Panc1 (cell line): ENCODE data around the gene KMT2A. TPM values are rescaled to one million over a fixed set of nuclear protein-coding genes. Genes with fewer than 3 reads are reported as not detected.

Experiments
- ATAC-seq: fragments of 200-7000 bp; cut with Tn5 transposase; 2 replicates; pipeline ENCODE4 v1.9.1; 2020; ENCODE audit warnings: mild to moderate bottlenecking, moderate library complexity
- BruUV-seq: library from RNA; stranded (reverse); fragments of 400-500 nt; replicated peaks from 2 replicates; lab custom pipeline; 2021; lab: Mats Ljungman, UMichigan
- CTCF ChIA-PET: fragments of 300-600 bp; sonication (Branson Sonifier 250); formaldehyde crosslinking; loops from one replicate; lab custom pipeline; 2022; ENCODE audit warnings: antibody characterized with exemption; lab: Charles Lee
- POLR2A ChIA-PET: fragments of 300-600 bp; sonication (Branson Sonifier 250); formaldehyde crosslinking; loops from one replicate; lab custom pipeline; 2022; ENCODE audit warnings: antibody characterized with exemption; lab: Charles Lee
- DNase-seq: peaks from one replicate; pipeline ENCODE4 v3.0.0-alpha.2; 2010; ENCODE audit warnings: low read depth, low spot score
- H3K27ac ChIP-seq: 2 replicates; pipeline ENCODE4 v1.5.1; 2011; ENCODE audit warnings: mild to moderate bottlenecking, low read length, inconsistent platforms
- H3K27me3 ChIP-seq: fragments of 200-500 bp; sonication (Bioruptor generic); 2 replicates; pipeline ENCODE4 v1.6.0; 2014; ENCODE audit warnings: low read length, inconsistent platforms; ENCODE audit not compliant: control insufficient read depth, insufficient read depth
- H3K36me3 ChIP-seq: fragments of 200-500 bp; sonication (Bioruptor generic); 2 replicates; pipeline ENCODE4 v1.5.1; 2014; ENCODE audit warnings: inconsistent platforms, mild to moderate bottlenecking, low read length, moderate library complexity; ENCODE audit not compliant: control insufficient read depth, insufficient read depth
- H3K4me1 ChIP-seq: 2 replicates; pipeline ENCODE4 v1.5.1; 2011; ENCODE audit warnings: inconsistent platforms, mild to moderate bottlenecking, low read length, moderate library complexity; ENCODE audit not compliant: control insufficient read depth, insufficient read depth
- H3K4me3 ChIP-seq, 2 experiments: 2 replicates each; pipeline ENCODE4 v1.5.1; 2011 to 2012; ENCODE audit warnings: low read depth in 2 of 2, low read length in 2 of 2, mild to moderate bottlenecking in 2 of 2, inconsistent platforms in 1 of 2, moderate library complexity in 1 of 2
- H3K9me3 ChIP-seq: fragments of 200-500 bp; sonication (Bioruptor generic); 2 replicates; pipeline ENCODE4 v1.5.1; 2014; ENCODE audit warnings: low read depth, mild to moderate bottlenecking, inconsistent platforms, low read length, moderate library complexity; ENCODE audit not compliant: control insufficient read depth, insufficient read depth
- POLR2AphosphoS5 ChIP-seq: IDR thresholded peaks from 2 replicates; pipeline ENCODE4 v1.6.1; 2012; ENCODE audit warnings: mild to moderate bottlenecking, low read depth, low read length, moderate library complexity
- SIN3A ChIP-seq: IDR thresholded peaks from 2 replicates; pipeline ENCODE4 v1.6.1; 2012; ENCODE audit warnings: low read depth, mild to moderate bottlenecking, low read length, moderate library complexity, borderline replicate concordance; ENCODE audit not compliant: insufficient read depth
- TCF7L2 ChIP-seq: IDR thresholded peaks from 2 replicates; pipeline ENCODE4 v1.6.1; 2011; ENCODE audit warnings: mild to moderate bottlenecking, low read depth, low read length, inconsistent platforms
- in situ Hi-C: cut with HindIII; loops from 2 replicates; pipeline ENCODE4 v1.10.0; 2016; ENCODE audit warnings: low sequenced_read_pairs, low pct_unique_long_range_greater_than_20kb
- intact Hi-C: fragments of 100-400 bp; cut with micrococcal nuclease; formaldehyde crosslinking; loops from one replicate; pipeline ENCODE4 v1.10.0; 2022; ENCODE audit not compliant: unreplicated experiment
- total RNA-seq: library from RNA; stranded (reverse); gene quantifications from one replicate; pipeline ENCODE4 v1.2.1, GENCODE V29; 2021; ENCODE audit not compliant: unreplicated experiment
- TF ChIP-seq, protein P1 (sequence below): fragments of 450-650 bp; IDR thresholded peaks from 2 replicates; pipeline ENCODE4 v1.5.1; 2017; ENCODE audit warnings: mild to moderate bottlenecking
- TF ChIP-seq, protein P2 (sequence below), 2 experiments: IDR thresholded peaks; 2 replicates each; pipeline ENCODE4 v1.6.1; 2011 to 2012; ENCODE audit warnings: low read depth in 2 of 2, control low read depth in 1 of 2, low read length in 1 of 2, mild to moderate bottlenecking in 1 of 2, moderate library complexity in 1 of 2; ENCODE audit not compliant: insufficient read depth in 1 of 2

The KMT2A gene
- total RNA-seq, 1 experiment from 2014 or later, result 139 TPM

DNA sequence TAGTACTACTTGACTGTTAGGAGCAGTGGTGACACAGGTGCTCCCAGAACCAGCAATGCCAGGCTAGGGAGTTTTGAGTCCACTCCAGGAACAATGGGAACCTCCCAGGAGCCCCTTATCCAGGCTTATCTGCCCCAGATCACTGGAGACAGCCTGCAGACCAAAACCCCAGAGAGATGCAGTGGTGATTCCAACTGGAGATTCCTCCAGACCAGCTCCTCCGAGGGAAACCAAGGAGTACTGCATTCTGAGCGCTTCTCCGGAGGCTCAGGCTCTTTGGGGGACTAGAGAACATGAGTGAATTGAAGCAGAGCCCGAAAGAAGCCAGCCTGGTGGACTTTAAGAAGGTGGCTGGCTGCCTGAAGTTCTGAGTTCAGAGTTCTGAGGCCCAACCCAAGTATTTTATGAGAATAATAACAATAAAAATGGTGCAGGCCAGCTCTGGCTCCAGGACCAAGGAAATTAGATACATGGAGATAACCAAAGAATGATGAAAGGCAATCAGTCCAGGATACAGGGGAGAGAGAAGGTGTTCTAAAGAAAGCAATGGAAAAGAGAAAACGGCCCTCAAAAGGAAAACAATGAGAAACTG lies 93.4 kb downstream of the KMT2A start:
- Histone ChIP-seq H3K9me3 (no peaks in the 10 kb centered on the region), H3K27ac (0 out of 2 replicates have a peak overlapping the region, but pooled peaks have one; percentile 5), H3K27me3 (no peaks in the 10 kb centered on the region), H3K4me1 (peaks cover 21% of the 10 kb centered on the region), H3K4me3 (peak overlapping the region; percentile 62 to 67; a peak in 3 of 4 replicates), H3K36me3 (peaks cover 4% of the 10 kb centered on the region; the same call in 1 of the 2 replicates)
- in situ Hi-C loops, result loop anchor here (5.0 kb wide), 1 partner anchor 48 kb away; no protein-coding TSS in a partner anchor
- DNase-seq (no peak), ATAC-seq (no peak)
- POLR2A ChIA-PET, result no interaction called here
- CTCF ChIA-PET, result interaction anchor here (1.0 kb wide), 1 partner anchor 35 kb away, joined by 4 read pairs; no protein-coding TSS in a partner anchor
- BruUV-seq, result no TSS peak
- TF ChIP-seq SIN3A (no peak), TCF7L2 (no peak), POLR2AphosphoS5 (no peak)
- TF ChIP-seq, protein P1, sequence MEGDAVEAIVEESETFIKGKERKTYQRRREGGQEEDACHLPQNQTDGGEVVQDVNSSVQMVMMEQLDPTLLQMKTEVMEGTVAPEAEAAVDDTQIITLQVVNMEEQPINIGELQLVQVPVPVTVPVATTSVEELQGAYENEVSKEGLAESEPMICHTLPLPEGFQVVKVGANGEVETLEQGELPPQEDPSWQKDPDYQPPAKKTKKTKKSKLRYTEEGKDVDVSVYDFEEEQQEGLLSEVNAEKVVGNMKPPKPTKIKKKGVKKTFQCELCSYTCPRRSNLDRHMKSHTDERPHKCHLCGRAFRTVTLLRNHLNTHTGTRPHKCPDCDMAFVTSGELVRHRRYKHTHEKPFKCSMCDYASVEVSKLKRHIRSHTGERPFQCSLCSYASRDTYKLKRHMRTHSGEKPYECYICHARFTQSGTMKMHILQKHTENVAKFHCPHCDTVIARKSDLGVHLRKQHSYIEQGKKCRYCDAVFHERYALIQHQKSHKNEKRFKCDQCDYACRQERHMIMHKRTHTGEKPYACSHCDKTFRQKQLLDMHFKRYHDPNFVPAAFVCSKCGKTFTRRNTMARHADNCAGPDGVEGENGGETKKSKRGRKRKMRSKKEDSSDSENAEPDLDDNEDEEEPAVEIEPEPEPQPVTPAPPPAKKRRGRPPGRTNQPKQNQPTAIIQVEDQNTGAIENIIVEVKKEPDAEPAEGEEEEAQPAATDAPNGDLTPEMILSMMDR, result no peak
- TF ChIP-seq, protein P2, sequence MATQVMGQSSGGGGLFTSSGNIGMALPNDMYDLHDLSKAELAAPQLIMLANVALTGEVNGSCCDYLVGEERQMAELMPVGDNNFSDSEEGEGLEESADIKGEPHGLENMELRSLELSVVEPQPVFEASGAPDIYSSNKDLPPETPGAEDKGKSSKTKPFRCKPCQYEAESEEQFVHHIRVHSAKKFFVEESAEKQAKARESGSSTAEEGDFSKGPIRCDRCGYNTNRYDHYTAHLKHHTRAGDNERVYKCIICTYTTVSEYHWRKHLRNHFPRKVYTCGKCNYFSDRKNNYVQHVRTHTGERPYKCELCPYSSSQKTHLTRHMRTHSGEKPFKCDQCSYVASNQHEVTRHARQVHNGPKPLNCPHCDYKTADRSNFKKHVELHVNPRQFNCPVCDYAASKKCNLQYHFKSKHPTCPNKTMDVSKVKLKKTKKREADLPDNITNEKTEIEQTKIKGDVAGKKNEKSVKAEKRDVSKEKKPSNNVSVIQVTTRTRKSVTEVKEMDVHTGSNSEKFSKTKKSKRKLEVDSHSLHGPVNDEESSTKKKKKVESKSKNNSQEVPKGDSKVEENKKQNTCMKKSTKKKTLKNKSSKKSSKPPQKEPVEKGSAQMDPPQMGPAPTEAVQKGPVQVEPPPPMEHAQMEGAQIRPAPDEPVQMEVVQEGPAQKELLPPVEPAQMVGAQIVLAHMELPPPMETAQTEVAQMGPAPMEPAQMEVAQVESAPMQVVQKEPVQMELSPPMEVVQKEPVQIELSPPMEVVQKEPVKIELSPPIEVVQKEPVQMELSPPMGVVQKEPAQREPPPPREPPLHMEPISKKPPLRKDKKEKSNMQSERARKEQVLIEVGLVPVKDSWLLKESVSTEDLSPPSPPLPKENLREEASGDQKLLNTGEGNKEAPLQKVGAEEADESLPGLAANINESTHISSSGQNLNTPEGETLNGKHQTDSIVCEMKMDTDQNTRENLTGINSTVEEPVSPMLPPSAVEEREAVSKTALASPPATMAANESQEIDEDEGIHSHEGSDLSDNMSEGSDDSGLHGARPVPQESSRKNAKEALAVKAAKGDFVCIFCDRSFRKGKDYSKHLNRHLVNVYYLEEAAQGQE (IDR thresholded peaks at IDR 0.05; ENCODE audit: insufficient read depth in 1 of 2, low read depth in 2 of 2, low read length in 1 of 2), result no peak
- intact Hi-C loops, result loop anchor here (5.0 kb wide), 1 partner anchor 38 kb away; the partner anchor contains the start of gene IFT46

DNA sequence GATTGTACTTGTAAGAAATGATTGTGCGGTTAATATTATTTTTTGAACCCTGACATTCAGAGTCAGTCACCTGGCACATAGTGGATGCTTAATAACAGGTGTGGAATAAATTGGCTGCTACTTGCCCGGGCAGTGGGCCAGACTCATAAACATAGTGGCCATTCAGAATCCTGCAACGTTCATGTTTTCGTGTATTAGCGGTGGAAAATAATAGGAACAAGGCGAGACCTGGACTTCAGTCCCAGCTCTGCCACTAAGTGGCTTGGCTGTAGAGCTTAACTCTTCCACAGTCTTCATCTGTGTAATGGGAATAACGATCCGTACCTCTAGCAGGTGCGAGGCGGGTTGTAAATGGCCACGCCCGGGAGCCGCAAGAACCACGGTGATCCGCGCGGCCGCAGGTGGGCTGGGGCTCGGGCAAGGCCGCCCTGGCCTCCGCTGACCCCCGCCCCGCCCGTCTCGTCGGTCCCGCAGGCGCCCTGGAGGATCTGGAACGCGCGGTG lies 93.9 kb downstream of the KMT2A start:
- no peak; the same call in none of the 2 replicates for ATAC-seq
- Histone ChIP-seq H3K36me3 (no peaks in the 10 kb centered on the region), H3K9me3 (no peaks in the 10 kb centered on the region), H3K27ac (peak overlapping the region; percentile 5; the same call in 1 of the 2 replicates), H3K4me1 (peaks cover 21% of the 10 kb centered on the region), H3K27me3 (no peaks in the 10 kb centered on the region), H3K4me3 (peak overlapping the region; percentile 62 to 67)
- ChIA-PET POLR2A (no interaction called here), CTCF (interaction anchor here (1.0 kb wide), 1 partner anchor 35 kb away, joined by 4 read pairs; no protein-coding TSS in a partner anchor)
- no TSS peak for BruUV-seq
- TF ChIP-seq SIN3A (no peak), POLR2AphosphoS5 (no peak), TCF7L2 (no peak)
- TF ChIP-seq, protein P1, result no peak
- TF ChIP-seq, protein P2 (IDR thresholded peaks at IDR 0.05; ENCODE audit: insufficient read depth in 1 of 2, low read depth in 2 of 2, low read length in 1 of 2), result no peak
- intact Hi-C loops (loop anchor here (5.0 kb wide), 1 partner anchor 37 kb away; the partner anchor contains the start of gene IFT46), in situ Hi-C loops (no loop called here)
- no peak for DNase-seq
